Measurements from ENCODE around the gene KSR1.
"Not testable (repeated sequence)": the region's sequence is repeated elsewhere in the genome, so short reads cannot be mapped to it uniquely, and the experiment has no call there.

DNA sequence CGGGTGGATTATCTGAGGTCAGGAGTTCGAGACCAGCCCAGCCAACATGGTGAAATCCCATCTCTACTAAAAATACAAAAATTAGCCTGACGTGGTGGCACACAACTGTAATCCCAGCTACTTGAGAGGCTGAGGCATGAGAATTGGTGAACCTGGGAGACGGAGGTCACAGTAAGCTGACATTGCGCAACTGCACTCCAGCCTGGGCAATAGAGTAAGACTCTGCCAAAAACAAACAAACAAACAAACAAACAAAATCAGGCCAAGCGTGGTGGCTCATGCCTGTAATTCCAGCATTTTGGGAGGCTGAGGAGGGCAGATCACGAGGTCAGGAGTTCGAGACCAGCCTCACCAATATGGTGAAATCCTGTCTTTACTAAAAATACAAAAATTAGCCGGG is 44.1 kb upstream of the KSR1 start:
- not testable (repeated sequence) for TF ChIP-seq POLR2AphosphoS5 (IDR thresholded peaks at IDR 0.05); EZH2 (IDR thresholded peaks at IDR 0.05; ENCODE audit: borderline replicate concordance, insufficient read depth, low read length, poor library complexity, severe bottlenecking); TAF1 (IDR thresholded peaks at IDR 0.05; ENCODE audit: low read depth); RAD21 (conservative IDR thresholded peaks at IDR 0.05)
- TF ChIP-seq, protein P1, sequence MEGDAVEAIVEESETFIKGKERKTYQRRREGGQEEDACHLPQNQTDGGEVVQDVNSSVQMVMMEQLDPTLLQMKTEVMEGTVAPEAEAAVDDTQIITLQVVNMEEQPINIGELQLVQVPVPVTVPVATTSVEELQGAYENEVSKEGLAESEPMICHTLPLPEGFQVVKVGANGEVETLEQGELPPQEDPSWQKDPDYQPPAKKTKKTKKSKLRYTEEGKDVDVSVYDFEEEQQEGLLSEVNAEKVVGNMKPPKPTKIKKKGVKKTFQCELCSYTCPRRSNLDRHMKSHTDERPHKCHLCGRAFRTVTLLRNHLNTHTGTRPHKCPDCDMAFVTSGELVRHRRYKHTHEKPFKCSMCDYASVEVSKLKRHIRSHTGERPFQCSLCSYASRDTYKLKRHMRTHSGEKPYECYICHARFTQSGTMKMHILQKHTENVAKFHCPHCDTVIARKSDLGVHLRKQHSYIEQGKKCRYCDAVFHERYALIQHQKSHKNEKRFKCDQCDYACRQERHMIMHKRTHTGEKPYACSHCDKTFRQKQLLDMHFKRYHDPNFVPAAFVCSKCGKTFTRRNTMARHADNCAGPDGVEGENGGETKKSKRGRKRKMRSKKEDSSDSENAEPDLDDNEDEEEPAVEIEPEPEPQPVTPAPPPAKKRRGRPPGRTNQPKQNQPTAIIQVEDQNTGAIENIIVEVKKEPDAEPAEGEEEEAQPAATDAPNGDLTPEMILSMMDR (IDR thresholded peaks at IDR 0.05; ENCODE audit: poor library complexity, severe bottlenecking): not testable (repeated sequence)
